HEK293 (cell line): Measurements from ENCODE around the gene ELOVL6.
A peak's percentile ranks its signal among the peaks of the same experiment; 100 is the strongest.

ENCODE experiments used
- CTCF ChIA-PET: fragments of 350-600 bp; formaldehyde crosslinking; extraction: SDS; loops from one replicate; lab custom pipeline; 2021; ENCODE audit warnings: antibody characterized with exemption; lab: Yijun Ruan, JAX
- POLR2A ChIA-PET: fragments of 300-600 bp; formaldehyde crosslinking; extraction: SDS; loops from one replicate; lab custom pipeline; 2020; ENCODE audit warnings: antibody characterized with exemption, inconsistent platforms; lab: Yijun Ruan, JAX
- H3K27ac ChIP-seq: fragments of 200-500 bp; sonication (Bioruptor generic); 2 replicates; pipeline ENCODE4 v1.5.1; 2014; ENCODE audit warnings: low read depth, low read length, control low read depth, inconsistent platforms; ENCODE audit errors: extremely low read depth
- H3K36me3 ChIP-seq, 2 experiments: fragments of 200-500 bp in 1 of 2; sonication (Bioruptor generic) in 1 of 2; 1 replicate in 1 of 2; 2 replicates in 1 of 2; pipeline ENCODE4 v1.5.1; 2014 to 2017; ENCODE audit warnings: inconsistent platforms in 2 of 2, low read length in 2 of 2; ENCODE audit not compliant: control insufficient read depth in 2 of 2, insufficient read depth in 1 of 2
- H3K4me1 ChIP-seq: fragments of 200-500 bp; sonication (Bioruptor generic); 2 replicates; pipeline ENCODE4 v1.5.1; 2014; ENCODE audit warnings: mild to moderate bottlenecking, low read length, inconsistent platforms; ENCODE audit not compliant: control insufficient read depth, insufficient read depth
- H3K4me3 ChIP-seq: 2 replicates; pipeline ENCODE4 v1.5.1; 2011; ENCODE audit warnings: low read depth, mild to moderate bottlenecking, control low read depth, low read length, moderate library complexity
- H3K9me3 ChIP-seq: fragments of 200-500 bp; sonication (Bioruptor generic); 2 replicates; pipeline ENCODE4 v1.5.1; 2014; ENCODE audit warnings: low read depth, low read length, inconsistent platforms; ENCODE audit not compliant: control insufficient read depth, insufficient read depth
- EGR2 ChIP-seq: fragments of 450-650 bp; formaldehyde crosslinking; IDR thresholded peaks from 2 replicates; pipeline ENCODE4 v1.5.1; 2016; ENCODE audit warnings: low read depth, missing biosample characterization, missing genetic modification characterization
- GFI1B ChIP-seq: fragments of 450-650 bp; formaldehyde crosslinking; IDR thresholded peaks from 2 replicates; pipeline ENCODE4 v1.5.1; 2016; ENCODE audit warnings: missing biosample characterization, missing genetic modification characterization
- HOXC10 ChIP-seq: sonication (generic); formaldehyde crosslinking; IDR thresholded peaks from 2 replicates; pipeline ENCODE4 v1.8.1; 2023; ENCODE audit warnings: mild to moderate bottlenecking, missing genetic modification reagents
- KLF16 ChIP-seq: fragments of 450-650 bp; formaldehyde crosslinking; IDR thresholded peaks from 2 replicates; pipeline ENCODE4 v1.5.1; 2017; ENCODE audit warnings: missing biosample characterization, missing genetic modification characterization
- PRDM4 ChIP-seq: fragments of 450-650 bp; formaldehyde crosslinking; IDR thresholded peaks from 2 replicates; pipeline ENCODE4 v1.5.1; 2017; ENCODE audit warnings: missing biosample characterization, missing genetic modification characterization
- SP2 ChIP-seq: fragments of 450-650 bp; formaldehyde crosslinking; IDR thresholded peaks from 2 replicates; pipeline ENCODE4 v1.5.1; 2016; ENCODE audit warnings: missing biosample characterization, missing genetic modification characterization
- YY1 ChIP-seq: fragments of 450-650 bp; formaldehyde crosslinking; IDR thresholded peaks from 2 replicates; pipeline ENCODE4 v1.5.1; 2018; ENCODE audit warnings: missing biosample characterization, missing genetic modification characterization
- ZBTB20 ChIP-seq: fragments of 450-650 bp; formaldehyde crosslinking; IDR thresholded peaks from 2 replicates; pipeline ENCODE4 v1.5.1; 2016; ENCODE audit warnings: missing biosample characterization, missing genetic modification characterization
- ZBTB49 ChIP-seq: fragments of 450-650 bp; formaldehyde crosslinking; IDR thresholded peaks from 2 replicates; pipeline ENCODE4 v1.5.1; 2016; ENCODE audit warnings: missing biosample characterization, missing genetic modification characterization, low read depth
- ZBTB6 ChIP-seq: fragments of 450-650 bp; formaldehyde crosslinking; IDR thresholded peaks from 2 replicates; pipeline ENCODE4 v1.5.1; 2017; ENCODE audit warnings: missing biosample characterization, missing genetic modification characterization
- ZFP3 ChIP-seq: fragments of 450-650 bp; formaldehyde crosslinking; IDR thresholded peaks from 2 replicates; pipeline ENCODE4 v1.5.1; 2016; ENCODE audit warnings: low read depth, missing biosample characterization, missing genetic modification characterization
- ZNF169 ChIP-seq: fragments of 450-650 bp; formaldehyde crosslinking; IDR thresholded peaks from 2 replicates; pipeline ENCODE4 v1.5.1; 2016; ENCODE audit warnings: missing biosample characterization, missing genetic modification characterization
- ZNF274 ChIP-seq, 2 experiments: fragments of 200-500 bp in 1 of 2; fragments of 450-650 bp in 1 of 2; sonication (Bioruptor generic) in 1 of 2; formaldehyde crosslinking in 1 of 2; IDR thresholded peaks; 2 replicates each; pipeline versions ENCODE4 v1.5.1 to v1.6.1; 2014 to 2016; ENCODE audit warnings: borderline replicate concordance in 1 of 2, inconsistent platforms in 1 of 2, low read length in 1 of 2, missing biosample characterization in 1 of 2, missing genetic modification characterization in 1 of 2
- ZNF350 ChIP-seq: fragments of 450-650 bp; formaldehyde crosslinking; IDR thresholded peaks from 2 replicates; pipeline ENCODE4 v1.5.0; 2017; ENCODE audit warnings: missing biosample characterization, mild to moderate bottlenecking, missing genetic modification characterization
- ZNF354C ChIP-seq: fragments of 450-650 bp; formaldehyde crosslinking; IDR thresholded peaks from 2 replicates; pipeline ENCODE4 v1.5.1; 2016; ENCODE audit warnings: missing biosample characterization, missing genetic modification characterization, low read depth, borderline replicate concordance
- ZNF423 ChIP-seq: fragments of 450-650 bp; formaldehyde crosslinking; IDR thresholded peaks from 2 replicates; pipeline ENCODE4 v1.5.1; 2016; ENCODE audit warnings: missing biosample characterization, missing genetic modification characterization
- ZNF449 ChIP-seq: fragments of 450-650 bp; formaldehyde crosslinking; IDR thresholded peaks from 2 replicates; pipeline ENCODE4 v1.5.1; 2017; ENCODE audit warnings: missing biosample characterization, mild to moderate bottlenecking, missing genetic modification characterization, moderate library complexity
- ZNF600 ChIP-seq: fragments of 450-650 bp; formaldehyde crosslinking; IDR thresholded peaks from 2 replicates; pipeline ENCODE4 v1.5.1; 2016; ENCODE audit warnings: missing biosample characterization, missing genetic modification characterization
- ZNF654 ChIP-seq: fragments of 450-650 bp; formaldehyde crosslinking; IDR thresholded peaks from 2 replicates; pipeline ENCODE4 v1.5.1; 2016; ENCODE audit warnings: low read depth, missing biosample characterization, missing genetic modification characterization
- ZNF660 ChIP-seq: fragments of 450-650 bp; IDR thresholded peaks from 2 replicates; pipeline ENCODE4 v1.5.1; 2018; ENCODE audit warnings: missing biosample characterization, mild to moderate bottlenecking, missing genetic modification characterization
- TF ChIP-seq, protein P1 (sequence below): fragments of 450-650 bp; formaldehyde crosslinking; IDR thresholded peaks from 2 replicates; pipeline ENCODE4 v1.5.1; 2016; ENCODE audit warnings: missing biosample characterization, missing genetic modification characterization
- TF ChIP-seq, protein P2 (sequence below): fragments of 450-650 bp; IDR thresholded peaks from 2 replicates; pipeline ENCODE4 v1.5.1; 2018; ENCODE audit warnings: missing biosample characterization, missing genetic modification characterization
- TF ChIP-seq, protein P3 (sequence below): fragments of 450-650 bp; formaldehyde crosslinking; IDR thresholded peaks from 2 replicates; pipeline ENCODE4 v1.5.1; 2016; ENCODE audit warnings: missing biosample characterization, missing genetic modification characterization

Gene ELOVL6

GRCh38 chr4:109999585-109999912 lies 198.9 kb downstream of the ELOVL6 start (continued):
- no peak for TF ChIP-seq KLF16
- TF ChIP-seq ZFP3 = no peak
- TF ChIP-seq, protein P1, sequence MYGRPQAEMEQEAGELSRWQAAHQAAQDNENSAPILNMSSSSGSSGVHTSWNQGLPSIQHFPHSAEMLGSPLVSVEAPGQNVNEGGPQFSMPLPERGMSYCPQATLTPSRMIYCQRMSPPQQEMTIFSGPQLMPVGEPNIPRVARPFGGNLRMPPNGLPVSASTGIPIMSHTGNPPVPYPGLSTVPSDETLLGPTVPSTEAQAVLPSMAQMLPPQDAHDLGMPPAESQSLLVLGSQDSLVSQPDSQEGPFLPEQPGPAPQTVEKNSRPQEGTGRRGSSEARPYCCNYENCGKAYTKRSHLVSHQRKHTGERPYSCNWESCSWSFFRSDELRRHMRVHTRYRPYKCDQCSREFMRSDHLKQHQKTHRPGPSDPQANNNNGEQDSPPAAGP = no peak
- TF ChIP-seq ZNF449 (tag by site-specific recombination) = no peak
- no peak for TF ChIP-seq ZBTB49 (tag by site-specific recombination)
- TF ChIP-seq, all 188 proteins: peak for 0

DNA sequence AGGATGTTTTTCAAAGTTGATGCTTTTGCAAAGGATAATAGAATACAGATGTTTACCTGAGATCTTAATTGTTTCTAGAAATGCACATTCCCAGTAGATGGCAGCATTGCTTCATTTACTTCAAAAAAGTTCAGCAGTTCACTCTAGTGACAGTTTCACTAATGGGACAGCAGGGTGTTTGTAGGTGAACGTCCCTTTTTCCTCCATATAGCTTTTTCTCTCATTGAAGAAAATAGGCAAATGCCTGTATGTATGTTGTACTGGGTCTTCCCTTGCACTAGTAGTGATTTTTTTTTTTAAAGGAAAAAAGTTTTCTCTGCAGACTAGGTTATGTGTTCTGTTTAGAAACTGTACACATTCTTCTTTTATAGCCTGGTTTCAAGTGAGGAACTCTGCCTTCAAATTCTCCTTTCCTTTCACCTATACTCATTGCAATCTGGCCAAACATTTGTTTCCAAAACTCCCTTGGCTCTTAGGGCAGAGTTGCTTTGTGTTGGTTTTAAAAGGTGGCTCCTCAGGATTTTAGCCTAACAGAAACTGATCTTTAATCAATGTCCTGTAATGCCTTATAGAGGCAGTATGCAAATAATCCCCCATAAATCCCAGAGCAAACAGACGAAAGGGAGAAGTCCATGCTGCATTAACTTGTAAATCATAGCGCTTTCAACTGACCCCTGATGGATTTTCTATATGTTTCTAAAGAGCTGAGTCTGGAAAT lies 199.4 kb downstream of the ELOVL6 start:
- H3K4me3 ChIP-seq = no peak overlapping the region
- H3K36me3 ChIP-seq = no peaks in the 10 kb centered on the region
- POLR2A ChIA-PET = no interaction called here
- no peak overlapping the region for H3K27ac ChIP-seq
- CTCF ChIA-PET = interaction anchor here (0.5 to 4.2 kb wide), 17 partner anchors 17 to 1635 kb away, joined by 3 to 63 read pairs (median 3); no protein-coding TSS in a partner anchor
- no peaks in the 10 kb centered on the region for H3K9me3 ChIP-seq
- H3K4me1 ChIP-seq = no peaks in the 10 kb centered on the region
- TF ChIP-seq, protein P2, sequence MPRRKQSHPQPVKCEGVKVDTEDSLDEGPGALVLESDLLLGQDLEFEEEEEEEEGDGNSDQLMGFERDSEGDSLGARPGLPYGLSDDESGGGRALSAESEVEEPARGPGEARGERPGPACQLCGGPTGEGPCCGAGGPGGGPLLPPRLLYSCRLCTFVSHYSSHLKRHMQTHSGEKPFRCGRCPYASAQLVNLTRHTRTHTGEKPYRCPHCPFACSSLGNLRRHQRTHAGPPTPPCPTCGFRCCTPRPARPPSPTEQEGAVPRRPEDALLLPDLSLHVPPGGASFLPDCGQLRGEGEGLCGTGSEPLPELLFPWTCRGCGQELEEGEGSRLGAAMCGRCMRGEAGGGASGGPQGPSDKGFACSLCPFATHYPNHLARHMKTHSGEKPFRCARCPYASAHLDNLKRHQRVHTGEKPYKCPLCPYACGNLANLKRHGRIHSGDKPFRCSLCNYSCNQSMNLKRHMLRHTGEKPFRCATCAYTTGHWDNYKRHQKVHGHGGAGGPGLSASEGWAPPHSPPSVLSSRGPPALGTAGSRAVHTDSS = no peak
- TF ChIP-seq YY1 (tag by site-specific recombination) (no peak), ZNF654 (tag by site-specific recombination) (peak; percentile 89), ZBTB20 (no peak), ZNF274 (IDR thresholded peaks at IDR 0.05; ENCODE audit: low read length) (no peak), ZNF274 (tag by site-specific recombination; IDR thresholded peaks at IDR 0.05; ENCODE audit: borderline replicate concordance) (no peak), GFI1B (no peak), ZNF354C (tag by site-specific recombination) (no peak), SP2 (tag by site-specific recombination) (no peak), ZNF660 (tag by site-specific recombination) (0 out of 2 replicates have a peak, but pooled peaks have one; percentile 30), ZBTB6 (tag by site-specific recombination) (no peak), ZNF423 (tag by site-specific recombination) (no peak), HOXC10 (CRISPR knock-in tag) (no peak), ZNF350 (tag by site-specific recombination) (no peak), ZNF169 (no peak), EGR2 (tag by site-specific recombination) (no peak), ZNF600 (tag by site-specific recombination) (no peak), PRDM4 (tag by site-specific recombination) (peak; percentile 50; the same call in 1 of the 2 replicates)
- TF ChIP-seq, protein P1 = no peak
- TF ChIP-seq, protein P3, sequence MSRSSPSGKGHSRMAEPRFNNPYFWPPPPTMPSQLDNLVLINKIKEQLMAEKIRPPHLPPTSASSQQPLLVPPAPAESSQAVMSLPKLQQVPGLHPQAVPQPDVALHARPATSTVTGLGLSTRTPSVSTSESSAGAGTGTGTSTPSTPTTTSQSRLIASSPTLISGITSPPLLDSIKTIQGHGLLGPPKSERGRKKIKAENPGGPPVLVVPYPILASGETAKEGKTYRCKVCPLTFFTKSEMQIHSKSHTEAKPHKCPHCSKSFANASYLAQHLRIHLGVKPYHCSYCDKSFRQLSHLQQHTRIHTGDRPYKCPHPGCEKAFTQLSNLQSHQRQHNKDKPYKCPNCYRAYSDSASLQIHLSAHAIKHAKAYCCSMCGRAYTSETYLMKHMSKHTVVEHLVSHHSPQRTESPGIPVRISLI = no peak
